Stromal cell of bone marrow (primary cell): ENCODE measurements around the gene PHLPP1.

Experiments
- DNase-seq: peaks from one replicate; pipeline ENCODE4 v3.0.0-alpha.2; 2012; ENCODE audit warnings: low read depth

PHLPP1 gene

GRCh38 chr18:62942578-62942977 is 227.2 kb downstream of the PHLPP1 start:
- DNase-seq, result no peak

GRCh38 chr18:62944454-62944853 is 229.1 kb downstream of the PHLPP1 start:
- DNase-seq, result no peak

DNA sequence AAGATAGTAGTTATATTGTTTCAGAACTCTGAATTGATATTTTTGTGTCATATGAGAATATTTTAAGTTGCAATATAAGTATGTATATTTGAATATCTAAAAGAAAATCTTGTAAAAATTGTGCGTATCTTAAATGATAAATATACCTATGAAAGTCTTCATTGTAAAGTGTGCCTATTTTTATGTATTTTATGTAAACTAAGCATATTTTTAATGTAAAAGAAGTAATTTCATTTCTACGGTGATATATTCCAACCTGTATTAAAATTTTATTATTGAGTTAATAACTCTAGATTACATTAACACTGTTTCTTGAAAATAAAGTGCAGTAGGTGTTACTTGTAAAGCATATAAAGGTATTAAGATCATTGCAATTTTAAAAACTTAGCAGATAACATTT is 233.4 kb downstream of the PHLPP1 start:
- DNase-seq, result no peak

DNA sequence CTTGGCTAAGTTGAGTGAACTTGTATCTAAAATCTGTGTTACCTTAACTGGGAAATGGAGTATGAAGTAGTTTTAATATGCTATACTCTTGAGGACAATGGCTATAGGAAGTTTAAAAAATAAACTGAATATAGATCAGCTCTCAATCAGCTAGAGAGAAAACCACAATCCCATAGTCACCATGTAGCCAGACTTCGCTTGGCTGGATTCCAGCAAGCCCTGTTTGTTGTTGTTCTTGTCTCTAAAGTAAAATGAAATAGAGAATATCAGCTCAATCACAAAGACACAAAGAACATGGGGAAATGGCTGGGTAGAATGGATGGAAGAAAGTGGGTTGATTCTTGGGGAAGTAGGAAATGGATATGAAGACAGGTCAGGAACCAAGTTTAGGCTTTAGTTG is 234.9 kb downstream of the PHLPP1 start:
- DNase-seq, result no peak

GRCh38 chr18:62952807-62953206 is 237.5 kb downstream of the PHLPP1 start:
- DNase-seq, result no peak

DNA sequence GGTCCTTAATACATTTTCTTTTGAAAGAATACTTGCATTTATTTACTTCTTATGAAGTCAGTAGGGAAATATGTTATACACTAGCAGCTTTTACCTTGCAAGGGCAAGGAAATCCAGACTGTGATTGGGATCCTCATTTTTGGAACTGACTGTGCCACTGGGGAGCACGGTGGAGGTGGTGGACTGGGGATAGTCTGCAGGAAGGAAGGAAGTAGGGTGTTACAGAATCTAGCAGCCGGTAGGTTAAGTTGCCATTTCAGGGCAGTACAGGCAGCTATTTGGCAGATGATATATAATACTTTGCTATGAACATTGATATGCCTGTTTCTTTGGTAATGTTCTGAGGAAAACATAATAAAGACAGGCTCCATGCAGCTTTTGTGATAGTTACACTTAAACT is 238.3 kb downstream of the PHLPP1 start:
- no peak for DNase-seq

- no peak for DNase-seq
Measured at GRCh38 chr18:62954366-62954765, 239.0 kb downstream of the PHLPP1 start.

GRCh38 chr18:62957885-62958472 is 242.6 kb downstream of the PHLPP1 start:
- DNase-seq, result peak; percentile 13

DNA sequence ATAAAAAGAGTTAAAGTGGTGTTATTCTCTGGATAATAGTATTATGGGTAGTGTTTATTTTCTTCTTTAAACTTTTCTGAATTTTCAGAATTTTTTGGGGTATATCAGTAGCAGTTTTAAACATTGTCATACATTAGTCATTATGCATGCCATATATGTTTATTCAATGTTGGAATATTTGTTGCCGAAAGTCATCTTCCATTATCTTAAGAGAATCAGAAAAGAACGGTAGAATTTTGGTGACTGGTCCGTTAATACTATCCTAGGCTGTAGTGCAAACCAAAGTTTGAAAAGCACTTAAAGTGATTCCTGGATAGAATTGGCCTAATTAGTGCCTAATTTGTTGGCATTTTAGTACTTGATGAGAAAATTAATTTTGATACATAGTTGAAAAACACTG is 244.1 kb downstream of the PHLPP1 start:
- no peak for DNase-seq

DNA sequence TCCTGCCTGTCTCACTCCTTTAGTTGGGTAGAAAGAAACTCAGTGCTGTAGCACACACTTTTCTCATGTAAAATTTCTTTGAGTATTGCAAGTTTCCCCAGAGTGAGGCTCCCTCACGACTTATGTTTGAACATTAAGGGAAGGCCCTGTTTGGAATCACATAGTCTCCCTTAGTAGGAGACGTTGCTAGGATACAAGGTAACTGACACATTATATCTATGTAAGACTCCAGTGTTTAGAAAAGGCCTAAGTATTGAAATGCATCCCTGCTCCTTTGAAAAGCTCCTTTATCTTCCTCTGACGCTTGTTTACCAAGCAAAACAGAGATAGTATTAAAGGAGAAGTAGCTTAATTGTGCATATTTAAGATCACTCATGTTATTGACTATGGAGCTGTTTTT is 248.2 kb downstream of the PHLPP1 start:
- no peak for DNase-seq

DNA sequence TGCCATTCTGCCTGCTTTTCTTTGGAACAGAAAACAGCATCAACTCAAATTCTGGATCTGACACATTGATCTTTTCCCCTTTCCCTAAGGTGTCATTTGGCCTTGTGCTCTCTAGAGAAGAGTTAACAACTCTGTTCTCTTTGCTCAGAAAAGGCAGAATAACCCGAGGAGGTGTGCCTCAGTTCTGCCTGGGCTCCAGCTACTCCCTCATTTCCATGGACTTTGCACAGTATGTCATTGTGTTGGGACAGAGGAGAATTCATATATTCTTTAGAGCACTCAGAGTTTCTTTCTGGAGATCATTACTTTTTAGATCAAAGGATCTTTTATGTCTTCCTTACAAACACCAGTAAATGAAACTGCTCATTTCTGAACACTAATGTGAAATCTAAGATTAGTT is 249.1 kb downstream of the PHLPP1 start:
- no peak for DNase-seq

DNA sequence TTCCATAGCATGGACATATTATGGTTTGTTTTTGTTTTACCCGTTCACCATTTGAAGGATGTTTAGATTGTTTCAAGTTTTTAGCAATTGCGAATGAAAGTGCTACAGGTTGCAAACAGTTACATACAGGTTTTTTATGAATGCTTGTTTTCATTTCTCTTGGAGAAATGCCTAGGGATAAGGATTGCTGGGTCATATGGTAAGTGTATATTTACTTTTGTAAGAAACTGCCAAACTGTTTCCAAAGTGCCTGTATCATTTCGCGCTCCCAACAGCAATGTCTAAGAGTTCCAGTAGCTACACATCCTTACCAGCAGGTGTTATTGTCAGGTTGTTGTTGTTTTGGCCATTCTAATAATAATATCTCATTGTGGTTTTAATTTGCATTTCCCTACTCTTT is 251.7 kb downstream of the PHLPP1 start:
- DNase-seq, result no peak

GRCh38 chr18:62973689-62974088 is 258.3 kb downstream of the PHLPP1 start:
- DNase-seq, result no peak

- no peak for DNase-seq
Measured at GRCh38 chr18:62974388-62974787, 259.0 kb downstream of the PHLPP1 start.

GRCh38 chr18:62974928-62975675 is 259.8 kb downstream of the PHLPP1 start:
- no peak for DNase-seq

DNA sequence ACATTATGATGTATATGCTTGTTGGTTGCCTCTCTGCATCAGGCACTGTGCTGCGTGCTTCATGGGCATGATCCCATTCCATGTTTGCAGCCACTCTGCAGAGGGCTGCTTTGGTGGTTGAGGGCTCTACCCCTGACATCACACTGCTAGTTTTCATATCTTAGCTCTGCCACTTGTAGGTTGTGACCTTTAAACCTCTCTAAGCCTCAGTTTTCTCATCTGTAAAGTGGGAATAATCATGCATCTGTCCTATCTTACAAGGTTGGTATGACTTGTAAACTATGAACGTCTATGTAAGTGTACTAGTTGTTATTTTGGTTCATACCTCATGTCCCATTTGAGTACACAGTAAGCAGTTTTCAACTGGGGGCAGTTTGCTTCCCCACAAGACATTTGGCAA is 260.4 kb downstream of the PHLPP1 start:
- DNase-seq, result no peak

DNA sequence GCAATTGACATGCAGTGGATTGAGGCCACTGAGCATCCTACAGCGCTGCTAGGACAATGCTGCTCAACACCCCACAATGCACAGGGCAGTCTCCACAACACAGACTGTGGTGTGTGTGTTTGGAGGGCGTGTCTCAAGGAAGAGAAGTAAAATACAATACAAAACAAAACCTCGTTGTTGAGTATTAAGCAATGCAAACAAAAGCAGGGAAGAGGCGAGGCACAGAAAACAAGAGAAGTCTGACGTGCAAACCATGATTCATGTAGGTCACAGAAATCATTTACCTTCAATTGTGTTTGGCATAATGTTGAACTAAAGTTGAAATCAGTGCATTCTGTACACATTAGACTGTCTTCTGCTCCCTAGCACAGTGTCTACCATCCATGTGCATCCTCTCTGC is 260.9 kb downstream of the PHLPP1 start:
- no peak for DNase-seq

- no peak for DNase-seq
Measured at GRCh38 chr18:62977512-62977911, 262.2 kb downstream of the PHLPP1 start.

DNA sequence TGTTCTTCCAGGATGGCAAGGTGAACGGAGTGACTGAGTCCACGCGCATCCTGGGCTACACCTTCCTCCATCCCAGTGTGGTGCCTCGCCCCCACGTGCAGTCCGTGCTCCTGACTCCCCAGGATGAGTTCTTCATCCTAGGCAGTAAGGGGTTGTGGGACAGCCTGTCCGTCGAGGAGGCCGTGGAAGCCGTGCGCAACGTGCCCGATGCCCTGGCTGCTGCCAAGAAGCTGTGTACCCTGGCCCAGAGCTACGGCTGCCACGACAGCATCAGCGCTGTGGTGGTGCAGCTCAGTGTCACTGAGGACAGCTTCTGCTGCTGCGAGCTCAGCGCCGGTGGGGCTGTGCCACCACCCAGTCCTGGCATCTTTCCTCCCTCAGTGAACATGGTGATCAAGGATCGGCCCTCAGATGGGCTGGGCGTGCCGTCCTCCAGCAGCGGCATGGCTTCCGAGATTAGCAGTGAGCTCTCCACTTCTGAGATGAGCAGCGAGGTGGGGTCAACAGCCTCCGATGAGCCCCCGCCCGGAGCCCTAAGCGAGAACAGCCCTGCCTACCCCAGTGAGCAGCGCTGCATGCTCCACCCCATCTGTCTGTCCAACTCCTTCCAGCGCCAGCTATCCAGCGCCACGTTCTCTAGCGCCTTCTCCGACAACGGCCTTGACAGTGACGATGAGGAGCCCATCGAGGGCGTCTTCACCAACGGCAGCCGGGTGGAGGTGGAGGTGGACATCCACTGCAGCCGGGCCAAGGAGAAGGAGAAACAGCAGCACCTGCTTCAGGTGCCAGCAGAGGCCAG is 263.1 kb downstream of the PHLPP1 start:
- DNase-seq, result no peak

DNA sequence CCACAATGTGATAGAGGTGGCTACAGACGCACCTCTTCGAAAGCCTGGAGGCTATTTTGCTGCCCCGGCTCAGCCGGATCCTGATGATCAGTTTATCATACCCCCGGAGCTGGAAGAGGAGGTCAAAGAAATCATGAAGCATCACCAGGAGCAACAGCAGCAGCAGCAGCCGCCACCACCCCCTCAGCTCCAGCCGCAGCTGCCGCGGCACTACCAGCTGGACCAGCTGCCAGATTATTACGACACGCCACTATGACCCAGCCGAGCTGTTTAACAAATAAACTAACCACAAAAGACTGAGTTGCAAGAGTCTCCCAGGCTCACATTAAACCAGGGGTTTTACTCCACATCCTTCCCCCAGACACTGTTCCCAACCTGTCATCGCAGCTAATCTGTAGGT is 263.8 kb downstream of the PHLPP1 start:
- peak; percentile 76 for DNase-seq

DNA sequence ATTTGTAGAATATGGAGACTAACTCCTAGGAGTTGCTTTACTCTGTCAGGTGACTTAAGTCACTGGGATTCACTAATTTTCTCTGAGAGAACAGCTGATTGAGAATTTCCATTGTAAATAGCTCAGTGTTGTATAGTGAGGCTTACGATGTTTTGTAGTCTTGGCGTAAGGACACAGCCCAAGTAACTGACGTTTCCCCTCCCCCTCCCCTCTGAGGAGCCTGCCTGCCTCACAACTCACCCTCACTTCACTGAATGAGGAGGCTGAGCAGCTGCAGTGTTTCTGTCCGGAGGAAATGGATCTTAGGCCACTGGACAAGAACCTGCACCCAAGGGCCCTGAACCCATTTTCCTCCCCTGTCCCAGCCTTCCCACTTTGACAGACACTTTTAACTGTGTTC is 264.6 kb downstream of the PHLPP1 start:
- DNase-seq, result no peak

DNA sequence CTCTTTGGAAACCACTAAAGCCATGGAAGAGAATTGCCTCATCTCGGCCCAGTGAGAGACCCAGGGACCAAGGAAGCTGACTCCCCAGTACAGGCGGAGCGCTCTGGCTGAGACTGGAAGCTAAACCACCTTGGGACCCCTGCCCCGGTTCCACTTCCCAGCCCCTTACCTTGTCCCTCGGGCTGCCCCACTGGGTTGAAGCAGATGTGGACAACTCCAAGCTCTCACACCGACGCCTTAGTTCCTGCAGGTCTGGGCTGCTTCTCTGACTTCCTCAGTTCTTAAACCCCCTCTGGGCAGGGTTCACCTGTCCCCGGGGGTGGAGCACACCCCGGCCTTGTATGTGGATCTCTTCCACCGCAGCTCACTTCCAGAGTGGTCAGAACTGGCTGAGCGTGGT is 266.2 kb downstream of the PHLPP1 start:
- no peak for DNase-seq

GRCh38 chr18:62982600-62983251 is 267.4 kb downstream of the PHLPP1 start:
- DNase-seq, result peak; percentile 28
